ENCODE measurements around the gene AKT3.

DNA sequence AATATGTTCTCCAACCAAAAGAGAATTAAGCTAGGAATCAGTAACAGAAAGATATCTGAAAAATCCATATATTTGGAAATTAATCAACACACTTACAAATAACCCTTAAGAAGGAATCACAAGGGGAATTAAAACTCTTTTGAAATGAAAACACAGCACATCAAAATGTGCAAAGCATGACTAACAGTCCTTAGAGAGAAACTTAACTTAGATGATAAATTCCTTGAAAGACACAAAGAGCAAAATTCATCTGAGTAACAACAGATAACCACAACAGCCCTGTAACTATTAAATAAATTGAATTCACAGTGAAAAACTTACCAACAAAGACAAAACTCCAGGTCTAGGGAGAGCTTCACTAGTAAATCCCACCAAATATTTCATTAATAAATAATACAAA is 310.4 kb downstream of the AKT3 start:
- TF ChIP-seq, protein P1, sequence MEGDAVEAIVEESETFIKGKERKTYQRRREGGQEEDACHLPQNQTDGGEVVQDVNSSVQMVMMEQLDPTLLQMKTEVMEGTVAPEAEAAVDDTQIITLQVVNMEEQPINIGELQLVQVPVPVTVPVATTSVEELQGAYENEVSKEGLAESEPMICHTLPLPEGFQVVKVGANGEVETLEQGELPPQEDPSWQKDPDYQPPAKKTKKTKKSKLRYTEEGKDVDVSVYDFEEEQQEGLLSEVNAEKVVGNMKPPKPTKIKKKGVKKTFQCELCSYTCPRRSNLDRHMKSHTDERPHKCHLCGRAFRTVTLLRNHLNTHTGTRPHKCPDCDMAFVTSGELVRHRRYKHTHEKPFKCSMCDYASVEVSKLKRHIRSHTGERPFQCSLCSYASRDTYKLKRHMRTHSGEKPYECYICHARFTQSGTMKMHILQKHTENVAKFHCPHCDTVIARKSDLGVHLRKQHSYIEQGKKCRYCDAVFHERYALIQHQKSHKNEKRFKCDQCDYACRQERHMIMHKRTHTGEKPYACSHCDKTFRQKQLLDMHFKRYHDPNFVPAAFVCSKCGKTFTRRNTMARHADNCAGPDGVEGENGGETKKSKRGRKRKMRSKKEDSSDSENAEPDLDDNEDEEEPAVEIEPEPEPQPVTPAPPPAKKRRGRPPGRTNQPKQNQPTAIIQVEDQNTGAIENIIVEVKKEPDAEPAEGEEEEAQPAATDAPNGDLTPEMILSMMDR (IDR thresholded peaks at IDR 0.05), result no peak
- TF ChIP-seq POLR2A (IDR thresholded peaks at IDR 0.05), result no peak

Measured in thyroid gland (tissue), 4 donors.